ENCODE data around the gene ZC3H15. TPM values are rescaled to one million over a fixed set of nuclear protein-coding genes. Genes with fewer than 3 reads are reported as not detected.
"Not testable (repeated sequence)": the region's sequence is repeated elsewhere in the genome, so short reads cannot be mapped to it uniquely, and the experiment has no call there.

ZC3H15 gene
- 81.4 TPM for polyA plus RNA-seq (2013, experiment 1 of 2)
- polyA plus RNA-seq (2013, experiment 2 of 2): 78.7 TPM

DNA sequence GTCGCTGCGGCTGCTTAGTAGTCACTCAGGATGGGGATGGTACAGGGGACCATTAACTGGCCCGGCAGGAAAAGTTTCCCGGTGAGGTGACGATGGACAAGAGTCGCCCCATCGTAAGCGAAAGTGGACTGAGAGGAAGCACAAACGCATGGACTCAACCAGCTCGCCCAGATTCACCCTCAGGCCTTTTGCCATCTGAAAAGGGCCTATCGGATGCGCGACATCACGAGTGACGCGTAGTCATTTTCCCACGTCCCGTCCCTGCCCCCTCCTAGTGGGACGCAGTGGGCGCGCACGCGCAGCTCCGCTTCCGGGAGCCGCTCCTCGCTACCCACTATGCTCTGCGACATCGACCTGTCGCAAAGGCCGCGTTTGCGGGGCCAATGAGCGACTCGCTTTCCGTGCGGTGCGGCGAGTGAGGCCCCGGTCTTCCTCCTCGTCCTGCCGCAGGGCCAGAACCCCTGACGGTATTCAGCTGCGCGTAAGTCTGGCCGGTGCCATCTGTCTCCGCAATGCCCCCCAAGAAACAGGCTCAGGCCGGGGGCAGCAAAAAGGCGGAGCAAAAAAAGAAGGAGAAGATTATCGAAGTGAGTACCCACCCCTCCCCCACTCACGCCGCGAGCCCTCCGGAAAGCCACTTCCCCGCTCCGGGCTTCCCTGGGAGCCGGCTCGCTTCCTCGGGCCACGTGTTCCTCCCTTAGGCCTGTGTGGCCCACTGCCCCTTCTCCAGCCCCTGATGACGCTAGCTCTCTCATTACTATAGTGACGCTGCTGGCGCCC lies at the start of gene ZC3H15:
ZC3H15 (plus strand) TSS at position 390 of the 780 bp plus-strand sequence; CDS start at position 513, 123 bp downstream.
- H3K36me3 ChIP-seq (ENCODE audit: insufficient read depth, low read length): 0 out of 2 replicates have a peak, but pooled peaks cover 3% of the 10 kb centered on the region
- under 1% methylated on average over 62 of the region's 63 CpGs for WGBS
- no peaks in the 10 kb centered on the region for H3K27me3 ChIP-seq (ENCODE audit: insufficient read depth, low read length)
- peaks cover 25% of the 10 kb centered on the region; the same call in 1 of the 2 replicates for H3K4me1 ChIP-seq (ENCODE audit: insufficient read depth, low read length)
- H3K9me3 ChIP-seq (ENCODE audit: insufficient read depth, low read depth, low read length): no peaks in the 10 kb centered on the region
- peak within 1 kb of the TSS; percentile 91 for H3K9ac ChIP-seq (ENCODE audit: low read depth, low read length)
- H3K27ac ChIP-seq (ENCODE audit: low read depth, low read length): peak within 1 kb of the TSS; percentile 96
- peak within 1 kb of the TSS; percentile 92 for H3K4me3 ChIP-seq (ENCODE audit: low read length)

DNA sequence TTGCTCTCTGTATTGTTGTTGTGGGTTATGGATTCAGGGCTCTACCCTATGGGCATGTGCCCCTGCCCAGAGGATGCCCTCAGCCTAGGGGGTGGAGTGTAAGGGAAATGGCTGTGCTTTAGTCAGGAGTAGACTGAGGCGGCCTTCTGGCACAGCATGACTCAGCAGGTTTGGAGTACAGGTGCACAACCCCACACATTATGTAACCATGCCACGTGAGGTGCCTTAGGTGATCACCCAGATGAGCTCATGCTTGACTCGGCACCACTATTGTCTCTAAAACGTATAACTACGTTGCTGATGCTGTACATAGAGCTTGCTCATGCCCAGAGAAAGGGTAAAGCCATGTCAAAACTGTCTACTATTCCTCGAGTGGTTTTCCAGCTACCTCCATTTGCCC lies 48.3 kb upstream of the ZC3H15 start:
- no peak overlapping the region for H3K27ac ChIP-seq (ENCODE audit: low read depth, low read length)
- 0 out of 2 replicates have a peak, but pooled peaks cover 3% of the 10 kb centered on the region for H3K36me3 ChIP-seq (ENCODE audit: insufficient read depth, low read length)
- H3K9ac ChIP-seq (ENCODE audit: low read depth, low read length): no peak overlapping the region
- no peak overlapping the region for H3K4me3 ChIP-seq (ENCODE audit: low read length)
- H3K27me3 ChIP-seq (ENCODE audit: insufficient read depth, low read length): no peaks in the 10 kb centered on the region
- H3K4me1 ChIP-seq (ENCODE audit: insufficient read depth, low read length): no peaks in the 10 kb centered on the region
- WGBS: 94% methylated on average over 6 of the region's 6 CpGs
- peaks cover 16% of the 10 kb centered on the region for H3K9me3 ChIP-seq (ENCODE audit: insufficient read depth, low read depth, low read length)

DNA sequence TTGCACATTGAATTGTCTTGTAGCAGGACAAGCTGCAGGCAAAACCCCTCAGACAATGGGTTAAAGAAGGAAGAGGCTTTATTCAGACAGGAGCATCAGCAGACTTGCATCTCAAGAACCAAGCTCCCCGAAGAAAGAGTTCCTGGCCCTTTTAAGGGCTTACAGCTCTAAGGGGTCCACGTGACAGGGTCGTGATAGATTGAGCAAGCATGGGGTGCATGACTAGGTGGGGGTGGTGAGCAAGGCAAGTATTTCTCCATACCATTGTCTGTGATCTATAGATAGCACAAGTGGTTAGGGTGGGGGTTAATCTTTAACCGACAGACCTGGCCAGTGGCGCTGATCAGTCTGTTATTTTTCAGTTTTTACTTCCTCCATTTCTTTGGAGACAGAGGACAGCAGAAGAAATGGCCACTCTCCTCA lies 46.4 kb upstream of the ZC3H15 start:
- H3K4me3 ChIP-seq (ENCODE audit: low read length); H3K4me1 ChIP-seq (ENCODE audit: insufficient read depth, low read length); H3K36me3 ChIP-seq (ENCODE audit: insufficient read depth, low read length); H3K27me3 ChIP-seq (ENCODE audit: insufficient read depth, low read length); H3K9ac ChIP-seq (ENCODE audit: low read depth, low read length); H3K27ac ChIP-seq (ENCODE audit: low read depth, low read length): not testable (repeated sequence)
- H3K9me3 ChIP-seq (ENCODE audit: insufficient read depth, low read depth, low read length): peaks cover 16% of the 10 kb centered on the region
- 97% methylated on average over 5 of the region's 5 CpGs for WGBS

DNA sequence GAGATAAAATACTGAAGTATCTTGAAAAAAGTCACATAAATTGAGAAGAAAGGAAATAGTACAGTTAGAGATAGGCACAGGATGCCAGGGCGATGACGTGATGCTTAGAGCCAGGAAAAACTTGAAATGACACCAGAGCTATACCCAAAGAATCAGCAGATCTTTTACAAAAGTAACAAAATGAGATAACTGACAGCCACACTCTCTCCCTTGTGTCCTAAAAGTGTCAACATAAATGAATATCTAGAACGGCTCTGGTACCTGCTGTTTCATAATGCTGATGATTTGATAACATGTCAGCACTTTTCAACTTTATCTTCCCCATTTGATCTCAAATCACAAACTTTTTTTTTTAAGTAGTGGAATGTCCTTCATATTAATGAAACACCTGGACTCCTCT lies 45.6 kb upstream of the ZC3H15 start:
- H3K9ac ChIP-seq (ENCODE audit: low read depth, low read length): no peak overlapping the region
- no peak overlapping the region for H3K4me3 ChIP-seq (ENCODE audit: low read length)
- no peaks in the 10 kb centered on the region for H3K4me1 ChIP-seq (ENCODE audit: insufficient read depth, low read length)
- peaks cover 16% of the 10 kb centered on the region for H3K9me3 ChIP-seq (ENCODE audit: insufficient read depth, low read depth, low read length)
- WGBS: 98% methylated on average over 3 of the region's 3 CpGs
- H3K36me3 ChIP-seq (ENCODE audit: insufficient read depth, low read length): no peaks in the 10 kb centered on the region
- no peak overlapping the region for H3K27ac ChIP-seq (ENCODE audit: low read depth, low read length)
- no peaks in the 10 kb centered on the region for H3K27me3 ChIP-seq (ENCODE audit: insufficient read depth, low read length)

DNA sequence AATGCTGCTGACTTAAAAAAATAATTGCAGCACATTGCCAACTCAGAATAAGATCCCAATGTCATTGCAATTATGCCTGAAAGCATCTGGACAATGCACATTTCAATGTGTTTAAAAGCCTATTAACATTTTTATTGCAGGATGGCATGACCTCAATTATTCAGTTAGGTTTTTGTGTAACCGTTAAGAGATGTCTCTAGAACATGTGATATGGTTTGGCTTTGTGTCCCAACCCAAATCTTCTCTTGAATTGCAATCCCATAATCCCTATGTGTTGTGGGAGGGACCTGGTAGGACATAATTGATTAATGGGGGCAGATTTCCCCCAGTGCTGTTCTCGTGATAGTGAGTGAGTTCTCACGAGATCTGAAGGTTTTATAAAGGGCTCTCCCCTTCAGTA lies 43.2 kb upstream of the ZC3H15 start:
- Histone ChIP-seq H3K27ac (ENCODE audit: low read depth, low read length) (no peak overlapping the region), H3K36me3 (ENCODE audit: insufficient read depth, low read length) (no peaks in the 10 kb centered on the region), H3K4me1 (ENCODE audit: insufficient read depth, low read length) (no peaks in the 10 kb centered on the region), H3K9ac (ENCODE audit: low read depth, low read length) (no peak overlapping the region), H3K4me3 (ENCODE audit: low read length) (no peak overlapping the region), H3K27me3 (ENCODE audit: insufficient read depth, low read length) (no peaks in the 10 kb centered on the region), H3K9me3 (ENCODE audit: insufficient read depth, low read depth, low read length) (peaks cover 10% of the 10 kb centered on the region; the same call in 1 of the 2 replicates)
- 100% methylated on average over 3 of the region's 3 CpGs for WGBS

DNA sequence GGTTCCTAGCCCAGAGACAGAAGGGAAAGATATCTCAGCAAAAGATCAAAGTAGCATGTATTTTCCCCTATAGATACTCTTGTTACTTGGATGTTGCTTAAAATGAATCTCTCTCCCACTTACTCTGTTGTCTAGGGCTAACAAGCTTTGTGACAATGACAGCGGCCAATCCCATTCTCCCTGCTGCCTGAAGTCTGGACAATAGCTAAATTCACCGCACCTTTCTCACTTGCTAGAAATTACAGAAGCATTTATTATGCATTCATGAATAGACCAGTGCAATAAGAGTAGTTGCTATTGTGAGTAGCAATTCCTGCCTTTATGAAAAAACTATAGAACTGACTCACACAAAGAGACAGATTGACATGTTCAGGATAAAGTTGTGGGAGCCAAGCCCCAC lies 42.2 kb upstream of the ZC3H15 start:
- Histone ChIP-seq H3K9me3 (ENCODE audit: insufficient read depth, low read depth, low read length) (peaks cover 7% of the 10 kb centered on the region; the same call in 1 of the 2 replicates), H3K27me3 (ENCODE audit: insufficient read depth, low read length) (no peaks in the 10 kb centered on the region), H3K4me3 (ENCODE audit: low read length) (no peak overlapping the region), H3K36me3 (ENCODE audit: insufficient read depth, low read length) (no peaks in the 10 kb centered on the region), H3K4me1 (ENCODE audit: insufficient read depth, low read length) (no peaks in the 10 kb centered on the region), H3K9ac (ENCODE audit: low read depth, low read length) (no peak overlapping the region), H3K27ac (ENCODE audit: low read depth, low read length) (no peak overlapping the region)
- WGBS: 97% methylated on average over 2 of the region's 2 CpGs

DNA sequence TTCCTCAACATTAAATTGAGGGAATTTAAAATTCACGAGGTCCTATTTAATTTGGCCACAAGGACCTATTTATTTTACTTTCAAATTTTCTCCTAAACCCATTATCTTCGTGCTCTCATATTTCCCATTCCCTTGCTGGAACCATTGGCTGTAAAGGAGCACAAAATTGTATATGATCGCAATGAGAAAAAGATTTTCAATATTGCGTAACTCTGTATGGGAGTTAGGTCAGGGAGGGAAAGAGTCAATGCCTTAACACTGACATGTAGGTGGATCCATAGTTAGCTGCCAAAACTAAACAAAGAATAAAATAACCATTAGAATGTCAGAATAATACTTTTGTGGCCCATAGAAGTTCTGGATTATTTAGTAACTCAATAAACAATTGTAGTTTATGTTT lies 40.6 kb upstream of the ZC3H15 start:
- no peaks in the 10 kb centered on the region for H3K27me3 ChIP-seq (ENCODE audit: insufficient read depth, low read length)
- H3K36me3 ChIP-seq (ENCODE audit: insufficient read depth, low read length): no peaks in the 10 kb centered on the region
- H3K4me3 ChIP-seq (ENCODE audit: low read length): no peak overlapping the region
- H3K9me3 ChIP-seq (ENCODE audit: insufficient read depth, low read depth, low read length): no peaks in the 10 kb centered on the region; the same call in 1 of the 2 replicates
- no peaks in the 10 kb centered on the region for H3K4me1 ChIP-seq (ENCODE audit: insufficient read depth, low read length)
- H3K9ac ChIP-seq (ENCODE audit: low read depth, low read length): no peak overlapping the region
- 98% methylated on average over 4 of the region's 4 CpGs for WGBS
- no peak overlapping the region for H3K27ac ChIP-seq (ENCODE audit: low read depth, low read length)

DNA sequence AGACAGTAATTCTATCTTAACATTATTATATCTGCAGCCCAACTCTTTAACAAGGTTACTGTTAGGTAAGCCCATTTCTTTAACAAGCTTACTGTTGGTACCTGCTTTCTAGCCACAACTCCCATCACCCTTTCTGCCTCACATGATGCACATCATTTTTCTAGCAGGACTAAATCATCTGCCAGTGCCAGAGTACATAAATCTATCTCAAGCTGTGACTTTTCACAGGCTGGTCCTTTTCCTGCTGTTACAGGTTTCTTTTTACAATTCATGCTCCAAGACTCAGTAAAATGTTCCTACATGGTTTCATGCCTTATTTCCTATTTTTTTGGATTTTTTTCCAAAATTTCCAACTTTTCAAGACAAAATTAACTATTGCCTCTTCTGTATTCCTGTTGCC lies 30.4 kb upstream of the ZC3H15 start:
- H3K27ac ChIP-seq (ENCODE audit: low read depth, low read length): no peak overlapping the region
- H3K4me3 ChIP-seq (ENCODE audit: low read length): no peak overlapping the region
- no peaks in the 10 kb centered on the region for H3K4me1 ChIP-seq (ENCODE audit: insufficient read depth, low read length)
- no peaks in the 10 kb centered on the region for H3K27me3 ChIP-seq (ENCODE audit: insufficient read depth, low read length)
- H3K9ac ChIP-seq (ENCODE audit: low read depth, low read length): no peak overlapping the region
- peaks cover 8% of the 10 kb centered on the region; the same call in 1 of the 2 replicates for H3K36me3 ChIP-seq (ENCODE audit: insufficient read depth, low read length)
- no peaks in the 10 kb centered on the region for H3K9me3 ChIP-seq (ENCODE audit: insufficient read depth, low read depth, low read length)

DNA sequence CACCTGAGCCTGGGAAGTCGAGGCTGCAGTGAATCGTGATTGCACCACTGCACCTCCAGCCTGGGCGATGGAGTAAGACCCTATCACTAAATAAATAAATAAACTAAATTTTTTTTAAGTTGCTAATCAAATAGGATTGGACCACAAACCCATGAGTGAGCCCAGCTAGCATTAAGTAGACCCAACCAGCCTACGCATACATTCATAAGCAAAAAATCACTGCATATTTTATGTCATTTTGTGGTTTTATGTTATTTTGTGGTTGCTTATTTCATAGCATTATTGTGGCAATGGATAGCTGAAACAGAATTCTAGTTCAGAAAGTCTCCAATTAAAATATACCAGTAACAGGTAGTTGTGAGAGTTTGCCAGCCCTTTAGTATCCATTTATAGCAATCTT lies 29.1 kb upstream of the ZC3H15 start:
- WGBS: 98% methylated on average over 2 of the region's 4 CpGs
- Histone ChIP-seq H3K9ac (ENCODE audit: low read depth, low read length) (no peak overlapping the region), H3K4me1 (ENCODE audit: insufficient read depth, low read length) (no peaks in the 10 kb centered on the region), H3K36me3 (ENCODE audit: insufficient read depth, low read length) (peaks cover 8% of the 10 kb centered on the region; the same call in 1 of the 2 replicates), H3K4me3 (ENCODE audit: low read length) (no peak overlapping the region), H3K27me3 (ENCODE audit: insufficient read depth, low read length) (no peaks in the 10 kb centered on the region), H3K9me3 (ENCODE audit: insufficient read depth, low read depth, low read length) (no peaks in the 10 kb centered on the region), H3K27ac (ENCODE audit: low read depth, low read length) (no peak overlapping the region)

DNA sequence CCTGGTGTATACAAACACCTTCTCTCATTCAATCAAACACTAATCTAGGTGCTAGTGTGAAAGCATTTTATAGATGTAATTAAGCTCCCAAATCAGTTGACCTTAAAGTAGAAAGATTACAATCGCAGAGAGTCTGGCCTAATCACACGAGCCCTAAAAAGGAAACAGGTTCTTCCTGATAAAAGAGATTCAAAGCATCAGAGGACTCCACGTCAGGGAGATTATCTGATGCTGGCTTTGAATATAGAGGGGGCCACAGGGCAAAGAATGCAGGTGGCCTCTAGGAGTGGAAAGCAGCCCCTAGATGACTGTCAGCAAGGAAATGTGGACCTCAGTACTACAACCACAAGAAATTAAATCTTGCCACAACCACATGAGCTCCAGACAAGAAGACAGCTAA lies 28.2 kb upstream of the ZC3H15 start:
- H3K27ac ChIP-seq (ENCODE audit: low read depth, low read length): no peak overlapping the region
- H3K4me3 ChIP-seq (ENCODE audit: low read length): no peak overlapping the region
- 85% methylated on average over 3 of the region's 3 CpGs for WGBS
- no peaks in the 10 kb centered on the region for H3K4me1 ChIP-seq (ENCODE audit: insufficient read depth, low read length)
- H3K9ac ChIP-seq (ENCODE audit: low read depth, low read length): no peak overlapping the region
- no peaks in the 10 kb centered on the region for H3K27me3 ChIP-seq (ENCODE audit: insufficient read depth, low read length)
- H3K36me3 ChIP-seq (ENCODE audit: insufficient read depth, low read length): peaks cover 8% of the 10 kb centered on the region; the same call in 1 of the 2 replicates
- H3K9me3 ChIP-seq (ENCODE audit: insufficient read depth, low read depth, low read length): no peaks in the 10 kb centered on the region

DNA sequence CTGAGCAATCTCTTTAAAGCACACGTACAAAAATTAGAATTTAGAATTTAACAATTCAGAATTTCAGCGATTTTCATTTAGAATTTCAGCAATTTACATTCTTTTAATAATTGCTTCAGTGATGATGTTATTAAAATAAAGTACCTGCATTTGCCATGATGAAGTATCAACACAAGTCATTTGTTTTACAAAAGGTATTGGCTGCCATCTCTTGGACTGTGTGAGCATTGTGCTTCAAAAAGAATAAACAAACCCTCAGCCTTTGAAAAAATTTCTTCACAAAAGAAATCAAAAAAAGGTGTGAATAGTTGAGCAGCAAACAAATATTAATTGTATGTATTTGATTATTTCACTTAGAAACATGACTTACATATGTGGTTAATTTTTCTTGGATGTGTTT lies 27.1 kb upstream of the ZC3H15 start:
- Histone ChIP-seq H3K9ac (ENCODE audit: low read depth, low read length) (no peak overlapping the region), H3K4me1 (ENCODE audit: insufficient read depth, low read length) (no peaks in the 10 kb centered on the region), H3K27ac (ENCODE audit: low read depth, low read length) (no peak overlapping the region), H3K36me3 (ENCODE audit: insufficient read depth, low read length) (peaks cover 8% of the 10 kb centered on the region; the same call in 1 of the 2 replicates), H3K9me3 (ENCODE audit: insufficient read depth, low read depth, low read length) (no peaks in the 10 kb centered on the region), H3K4me3 (ENCODE audit: low read length) (no peak overlapping the region), H3K27me3 (ENCODE audit: insufficient read depth, low read length) (no peaks in the 10 kb centered on the region)
- WGBS: no CpG with 5 or more reads among the region's 2 CpGs
